Fibroblast of skin of scalp (primary cell): ENCODE results near the gene CCNF. TPM values are rescaled to one million over a fixed set of nuclear protein-coding genes. Genes with fewer than 3 reads are reported as not detected.
"Not testable (repeated sequence)": the region's sequence is repeated elsewhere in the genome, so short reads cannot be mapped to it uniquely, and the experiment has no call there.

ENCODE experiments used
- DNase-seq: peaks from one replicate; pipeline ENCODE4 v3.0.0-alpha.2; 2013
- polyA plus RNA-seq, 2 experiments: library from polyadenylated mRNA; unstranded; fragments of 120-200 nt; gene quantifications; one replicate each; pipeline ENCODE4 v1.2.1, GENCODE V29; 2013; ENCODE audit not compliant: insufficient read length in 2 of 2

CCNF gene
- polyA plus RNA-seq (2013, experiment 1 of 2; ENCODE audit: insufficient read length), result 12.5 TPM
- 12.4 TPM for polyA plus RNA-seq (2013, experiment 2 of 2; ENCODE audit: insufficient read length)

- DNase-seq, result peak; percentile 96
These were observed at the start of gene CCNF for GRCh38 chr16:2429034-2429770. CCNF (plus strand) TSS chr16:2429447; CDS start chr16:2429482, 35 bp downstream.

- DNase-seq, result no peak
These were observed 45.7 kb upstream of the CCNF start for GRCh38 chr16:2383501-2383900.

- DNase-seq, result no peak
These were observed 44.8 kb upstream of the CCNF start for GRCh38 chr16:2384426-2384825.

GRCh38 chr16:2385190-2385836, 43.9 kb upstream of the CCNF start:
- DNase-seq, result no peak

- DNase-seq, result not testable (repeated sequence)
These were observed 43.3 kb upstream of the CCNF start for GRCh38 chr16:2385982-2386381.

- no peak for DNase-seq
These were observed 42.3 kb upstream of the CCNF start for GRCh38 chr16:2386990-2387389.

GRCh38 chr16:2388139-2388874, 40.9 kb upstream of the CCNF start:
- DNase-seq, result no peak

GRCh38 chr16:2388875-2389433, 40.3 kb upstream of the CCNF start:
- DNase-seq, result peak; percentile 42

- no peak for DNase-seq
These were observed 37.2 kb upstream of the CCNF start for GRCh38 chr16:2392025-2392424.

- no peak for DNase-seq
These were observed 30.7 kb upstream of the CCNF start for GRCh38 chr16:2398520-2398919.

GRCh38 chr16:2404099-2404498, 25.1 kb upstream of the CCNF start:
- peak; percentile 24 for DNase-seq

GRCh38 chr16:2415085-2415484, 14.2 kb upstream of the CCNF start:
- DNase-seq, result no peak

- DNase-seq, result no peak
These were observed 9.2 kb upstream of the CCNF start for GRCh38 chr16:2420035-2420434.

GRCh38 chr16:2422123-2422867, 7.0 kb upstream of the CCNF start:
- DNase-seq, result no peak

- DNase-seq, result no peak
These were observed 4.9 kb upstream of the CCNF start for GRCh38 chr16:2424061-2425007.

- DNase-seq, result no peak
These were observed 4.2 kb upstream of the CCNF start for GRCh38 chr16:2425008-2425518.

GRCh38 chr16:2425825-2426430, 3.3 kb upstream of the CCNF start:
- DNase-seq, result no peak

GRCh38 chr16:2426941-2427361, 2.3 kb upstream of the CCNF start:
- no peak for DNase-seq

- DNase-seq, result no peak
These were observed 1.7 kb upstream of the CCNF start for GRCh38 chr16:2427526-2427925.

GRCh38 chr16:2428051-2428783, 1.0 kb upstream of the CCNF start:
- peak; percentile 22 for DNase-seq
